PFSK-1 (cell line): ENCODE results near the gene MAGI2.

Source experiments
- FOXP2 ChIP-seq: optimal IDR thresholded peaks from 2 replicates; pipeline ENCODE3; 2011; ENCODE audit warnings: borderline replicate concordance, control low read depth, inconsistent platforms; ENCODE audit not compliant: insufficient read depth; ENCODE audit errors: extremely low read length, extremely low read depth
- POLR2AphosphoS5 ChIP-seq: IDR thresholded peaks from 2 replicates; pipeline ENCODE4 v1.6.1; 2012; ENCODE audit warnings: low read depth, mild to moderate bottlenecking, control low read depth, low read length, moderate library complexity
- SIN3A ChIP-seq: IDR thresholded peaks from 2 replicates; pipeline ENCODE4 v1.6.1; 2012; ENCODE audit warnings: mild to moderate bottlenecking, low read length, moderate library complexity, borderline replicate concordance; ENCODE audit not compliant: insufficient read depth
- TAF1 ChIP-seq: IDR thresholded peaks from 2 replicates; pipeline ENCODE4 v1.6.1; 2012; ENCODE audit warnings: low read length, control low read depth, borderline replicate concordance; ENCODE audit not compliant: insufficient read depth
- TF ChIP-seq, protein P1 (sequence below), 2 experiments: IDR thresholded peaks; 2 replicates each; pipeline versions ENCODE4 v1.6.1 to v1.8.0; 2011 to 2012; ENCODE audit warnings: low read depth in 2 of 2, low read length in 2 of 2, control low read depth in 1 of 2, inconsistent platforms in 1 of 2, mild to moderate bottlenecking in 1 of 2, moderate library complexity in 1 of 2; ENCODE audit not compliant: insufficient read depth in 1 of 2

The MAGI2 gene

DNA sequence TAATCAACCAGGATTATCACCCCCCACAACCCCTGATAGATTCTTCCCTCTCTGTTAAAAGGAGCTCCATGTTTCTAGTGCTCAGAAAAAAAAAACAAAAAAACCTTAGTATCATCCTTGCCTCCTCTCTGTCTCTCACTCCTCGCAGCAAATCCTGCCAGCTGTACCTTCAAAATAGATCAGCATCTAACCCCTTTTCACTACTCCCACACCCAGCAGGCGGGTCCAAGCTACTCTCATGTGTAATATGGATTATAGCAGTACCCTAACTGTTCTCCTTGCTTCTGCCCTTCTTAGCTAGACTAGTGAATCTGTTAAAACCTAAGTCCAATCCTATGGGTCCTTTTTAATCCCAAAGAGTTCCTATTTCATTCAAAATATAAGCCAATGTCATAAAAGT lies 667.4 kb downstream of the MAGI2 start:
- no peak for TF ChIP-seq POLR2AphosphoS5
- TF ChIP-seq, protein P1, sequence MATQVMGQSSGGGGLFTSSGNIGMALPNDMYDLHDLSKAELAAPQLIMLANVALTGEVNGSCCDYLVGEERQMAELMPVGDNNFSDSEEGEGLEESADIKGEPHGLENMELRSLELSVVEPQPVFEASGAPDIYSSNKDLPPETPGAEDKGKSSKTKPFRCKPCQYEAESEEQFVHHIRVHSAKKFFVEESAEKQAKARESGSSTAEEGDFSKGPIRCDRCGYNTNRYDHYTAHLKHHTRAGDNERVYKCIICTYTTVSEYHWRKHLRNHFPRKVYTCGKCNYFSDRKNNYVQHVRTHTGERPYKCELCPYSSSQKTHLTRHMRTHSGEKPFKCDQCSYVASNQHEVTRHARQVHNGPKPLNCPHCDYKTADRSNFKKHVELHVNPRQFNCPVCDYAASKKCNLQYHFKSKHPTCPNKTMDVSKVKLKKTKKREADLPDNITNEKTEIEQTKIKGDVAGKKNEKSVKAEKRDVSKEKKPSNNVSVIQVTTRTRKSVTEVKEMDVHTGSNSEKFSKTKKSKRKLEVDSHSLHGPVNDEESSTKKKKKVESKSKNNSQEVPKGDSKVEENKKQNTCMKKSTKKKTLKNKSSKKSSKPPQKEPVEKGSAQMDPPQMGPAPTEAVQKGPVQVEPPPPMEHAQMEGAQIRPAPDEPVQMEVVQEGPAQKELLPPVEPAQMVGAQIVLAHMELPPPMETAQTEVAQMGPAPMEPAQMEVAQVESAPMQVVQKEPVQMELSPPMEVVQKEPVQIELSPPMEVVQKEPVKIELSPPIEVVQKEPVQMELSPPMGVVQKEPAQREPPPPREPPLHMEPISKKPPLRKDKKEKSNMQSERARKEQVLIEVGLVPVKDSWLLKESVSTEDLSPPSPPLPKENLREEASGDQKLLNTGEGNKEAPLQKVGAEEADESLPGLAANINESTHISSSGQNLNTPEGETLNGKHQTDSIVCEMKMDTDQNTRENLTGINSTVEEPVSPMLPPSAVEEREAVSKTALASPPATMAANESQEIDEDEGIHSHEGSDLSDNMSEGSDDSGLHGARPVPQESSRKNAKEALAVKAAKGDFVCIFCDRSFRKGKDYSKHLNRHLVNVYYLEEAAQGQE (IDR thresholded peaks at IDR 0.05; ENCODE audit: insufficient read depth in 1 of 2, low read depth in 2 of 2, low read length in 2 of 2): no peak
- TF ChIP-seq FOXP2: no peak
- TF ChIP-seq SIN3A: no peak
- TF ChIP-seq TAF1: no peak

- TF ChIP-seq SIN3A (no peak), FOXP2 (no peak), TAF1 (no peak), POLR2AphosphoS5 (no peak)
- TF ChIP-seq, protein P1 (IDR thresholded peaks at IDR 0.05; ENCODE audit: insufficient read depth in 1 of 2, low read depth in 2 of 2, low read length in 2 of 2): no peak
These were observed 670.1 kb downstream of the MAGI2 start for GRCh38 chr7:78783179-78783962.

DNA sequence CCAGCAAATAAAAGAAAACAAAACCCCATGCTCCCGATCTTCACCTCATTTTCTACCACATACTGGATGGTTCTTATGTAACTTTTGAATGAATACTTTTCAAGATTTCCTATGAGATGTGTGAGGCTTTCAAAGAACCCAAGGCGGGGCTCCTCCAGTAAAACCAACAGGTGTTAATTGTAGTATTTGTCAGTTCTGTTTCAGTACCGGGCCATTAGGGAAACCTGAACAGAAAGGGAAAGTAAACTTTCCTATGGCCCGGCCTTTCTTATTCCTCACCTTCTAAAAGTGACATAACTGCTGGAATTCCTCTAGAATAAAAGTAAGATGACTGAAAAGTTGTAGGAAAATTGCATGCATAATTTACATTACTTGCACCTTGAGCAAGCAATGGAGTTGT lies 672.9 kb downstream of the MAGI2 start:
- TF ChIP-seq SIN3A (no peak), POLR2AphosphoS5 (no peak), TAF1 (no peak), FOXP2 (no peak)
- TF ChIP-seq, protein P1 (IDR thresholded peaks at IDR 0.05; ENCODE audit: insufficient read depth in 1 of 2, low read depth in 2 of 2, low read length in 2 of 2): no peak

GRCh38 chr7:78779788-78780187 lies 673.7 kb downstream of the MAGI2 start:
- no peak for TF ChIP-seq SIN3A
- TF ChIP-seq TAF1: no peak
- TF ChIP-seq, protein P1 (IDR thresholded peaks at IDR 0.05; ENCODE audit: insufficient read depth in 1 of 2, low read depth in 2 of 2, low read length in 2 of 2): no peak
- no peak for TF ChIP-seq FOXP2
- no peak for TF ChIP-seq POLR2AphosphoS5
